ENCODE measurements around the gene PLAAT2. TPM values are rescaled to one million over a fixed set of nuclear protein-coding genes. Genes with fewer than 3 reads are reported as not detected.

The PLAAT2 gene
- total and polyA plus RNA-seq, 2 donors (not counting 1 experiment from before 2014, with no cell fraction given) = 4.0 TPM; not detected in 1

GRCh38 chr11:63609971-63610580 lies 46.9 kb upstream of the PLAAT2 start:
- TF ChIP-seq EZH2 (IDR thresholded peaks at IDR 0.05; ENCODE audit: borderline replicate concordance, insufficient read depth, low read depth, low read length, poor library complexity, severe bottlenecking) (no peak), CTCF (IDR thresholded peaks at IDR 0.05) (no peak)
- H3K4me2 ChIP-seq (replicated peaks; ENCODE audit: low read depth, low read length, poor library complexity, severe bottlenecking) = no peak overlapping the region
- H3K4me1 ChIP-seq (ENCODE audit: control insufficient read depth in 2 of 2, insufficient read depth in 2 of 2, low read length in 2 of 2) = peaks cover 16 to 17% of the 10 kb centered on the region in 2 donors
- no peak overlapping the region for H3K27ac ChIP-seq (ENCODE audit: low read length in 2 of 2)
- H2AFZ ChIP-seq (ENCODE audit: insufficient read depth, low read depth, low read length, poor library complexity, severe bottlenecking) = no peak overlapping the region
- H3K4me1 Mint-ChIP-seq = peaks cover 17% of the 10 kb centered on the region
- H3K9ac ChIP-seq (ENCODE audit: low read length) = no peak overlapping the region
- peaks cover 17% of the 10 kb centered on the region for H3K27me3 Mint-ChIP-seq
- no peaks in the 10 kb centered on the region for H4K20me1 ChIP-seq (ENCODE audit: control insufficient read depth, insufficient read depth, low read length, poor library complexity, severe bottlenecking)
- H3K27ac Mint-ChIP-seq = peak overlapping the region; percentile 39
- intact Hi-C loops (cut with micrococcal nuclease) = loop anchor here (5.0 kb wide), 1 partner anchor 38 kb away; no protein-coding TSS in a partner anchor
- H3K4me3 Mint-ChIP-seq = no peak overlapping the region
- WGBS (ENCODE audit: insufficient coverage) = 92% methylated on average over 12 of the region's 14 CpGs
- H3K4me3 ChIP-seq (ENCODE audit: control extremely low read depth in 1 of 5, extremely low read depth in 1 of 5, insufficient read depth in 1 of 5, low read depth in 2 of 5, low read length in 4 of 5) = no peak overlapping the region
- peaks cover 0 to 14% (median 7%) of the 10 kb centered on the region in 4 experiments for H3K27me3 ChIP-seq (replicated peaks in 1 of 4; ENCODE audit: control extremely low read depth in 1 of 4, control insufficient read depth in 3 of 4, insufficient read depth in 4 of 4, low read length in 3 of 4)
- POLR2A ChIA-PET = no interaction called here
- CTCF ChIA-PET = no interaction called here
- H3K36me3 ChIP-seq (replicated peaks in 1 of 2; ENCODE audit: control extremely low read depth in 1 of 2, control insufficient read depth in 1 of 2, extremely low read depth in 1 of 2, insufficient read depth in 2 of 2, low read length in 1 of 2) = no peaks in the 10 kb centered on the region
- no peaks in the 10 kb centered on the region for H3K79me2 ChIP-seq (ENCODE audit: control insufficient read depth, insufficient read depth, low read length)
- peaks cover 0 to 9% (median 0%) of the 10 kb centered on the region in 3 donors for H3K9me3 ChIP-seq (ENCODE audit: control extremely low read depth in 1 of 3, control insufficient read depth in 2 of 3, insufficient read depth in 1 of 3, low read length in 2 of 3)
- DNase-seq (no peak), ATAC-seq (ENCODE audit: low read depth) (no peak)
- H3K9me3 Mint-ChIP-seq (ENCODE audit: insufficient read depth) = no peaks in the 10 kb centered on the region

- peaks cover 0 to 14% (median 6%) of the 10 kb centered on the region in 4 experiments for H3K27me3 ChIP-seq (replicated peaks in 1 of 4; ENCODE audit: control extremely low read depth in 1 of 4, control insufficient read depth in 3 of 4, insufficient read depth in 4 of 4, low read length in 3 of 4)
- peaks cover 0 to 9% (median 0%) of the 10 kb centered on the region in 3 donors for H3K9me3 ChIP-seq (ENCODE audit: control extremely low read depth in 1 of 3, control insufficient read depth in 2 of 3, insufficient read depth in 1 of 3, low read length in 2 of 3)
- H3K27me3 Mint-ChIP-seq = peaks cover 17% of the 10 kb centered on the region
- no peak overlapping the region for H3K4me3 ChIP-seq (ENCODE audit: control extremely low read depth in 1 of 5, extremely low read depth in 1 of 5, insufficient read depth in 1 of 5, low read depth in 2 of 5, low read length in 4 of 5)
- no peaks in the 10 kb centered on the region for H3K9me3 Mint-ChIP-seq (ENCODE audit: insufficient read depth)
- ChIA-PET POLR2A (no interaction called here), CTCF (no interaction called here)
- peaks cover 13 to 16% of the 10 kb centered on the region in 2 donors for H3K4me1 ChIP-seq (ENCODE audit: control insufficient read depth in 2 of 2, insufficient read depth in 2 of 2, low read length in 2 of 2)
- H4K20me1 ChIP-seq (ENCODE audit: control insufficient read depth, insufficient read depth, low read length, poor library complexity, severe bottlenecking) = no peaks in the 10 kb centered on the region
- no peak overlapping the region for H3K4me2 ChIP-seq (replicated peaks; ENCODE audit: low read depth, low read length, poor library complexity, severe bottlenecking)
- H3K9ac ChIP-seq (ENCODE audit: low read length) = no peak overlapping the region
- H3K36me3 ChIP-seq (replicated peaks in 1 of 2; ENCODE audit: control extremely low read depth in 1 of 2, control insufficient read depth in 1 of 2, extremely low read depth in 1 of 2, insufficient read depth in 2 of 2, low read length in 1 of 2) = no peaks in the 10 kb centered on the region
- H3K27ac ChIP-seq (ENCODE audit: low read length in 2 of 2) = no peak overlapping the region
- 83% methylated on average over 3 of the region's 4 CpGs for WGBS (ENCODE audit: insufficient coverage)
- no peak overlapping the region for H2AFZ ChIP-seq (ENCODE audit: insufficient read depth, low read depth, low read length, poor library complexity, severe bottlenecking)
- intact Hi-C loops (cut with micrococcal nuclease) = no loop called here
- TF ChIP-seq CTCF (IDR thresholded peaks at IDR 0.05) (no peak), EZH2 (IDR thresholded peaks at IDR 0.05; ENCODE audit: borderline replicate concordance, insufficient read depth, low read depth, low read length, poor library complexity, severe bottlenecking) (no peak)
- ATAC-seq (ENCODE audit: low read depth) (no peak), DNase-seq (no peak)
- H3K4me1 Mint-ChIP-seq = peaks cover 17% of the 10 kb centered on the region
- no peak overlapping the region for H3K27ac Mint-ChIP-seq
- H3K4me3 Mint-ChIP-seq = no peak overlapping the region
- no peaks in the 10 kb centered on the region for H3K79me2 ChIP-seq (ENCODE audit: control insufficient read depth, insufficient read depth, low read length)
Measured at GRCh38 chr11:63609536-63609935, 46.4 kb upstream of the PLAAT2 start.
